Epithelial cell of esophagus (primary cell): Measurements from ENCODE around the gene STK40.
A peak's percentile ranks its signal among the peaks of the same experiment; 100 is the strongest.

Experiments
- DNase-seq: peaks from one replicate; pipeline ENCODE4 v3.0.0; 2010; ENCODE audit warnings: low read depth
- H3K4me3 ChIP-seq: 2 replicates; pipeline ENCODE4 v1.5.1; 2011; ENCODE audit warnings: mild to moderate bottlenecking, low read length, control low read depth
- CTCF ChIP-seq: IDR thresholded peaks from 2 replicates; pipeline ENCODE4 v1.5.1; 2011; ENCODE audit warnings: low read depth, mild to moderate bottlenecking, low read length, control low read depth, inconsistent platforms; ENCODE audit not compliant: insufficient read depth; ENCODE audit errors: missing control alignments

STK40 gene

DNA sequence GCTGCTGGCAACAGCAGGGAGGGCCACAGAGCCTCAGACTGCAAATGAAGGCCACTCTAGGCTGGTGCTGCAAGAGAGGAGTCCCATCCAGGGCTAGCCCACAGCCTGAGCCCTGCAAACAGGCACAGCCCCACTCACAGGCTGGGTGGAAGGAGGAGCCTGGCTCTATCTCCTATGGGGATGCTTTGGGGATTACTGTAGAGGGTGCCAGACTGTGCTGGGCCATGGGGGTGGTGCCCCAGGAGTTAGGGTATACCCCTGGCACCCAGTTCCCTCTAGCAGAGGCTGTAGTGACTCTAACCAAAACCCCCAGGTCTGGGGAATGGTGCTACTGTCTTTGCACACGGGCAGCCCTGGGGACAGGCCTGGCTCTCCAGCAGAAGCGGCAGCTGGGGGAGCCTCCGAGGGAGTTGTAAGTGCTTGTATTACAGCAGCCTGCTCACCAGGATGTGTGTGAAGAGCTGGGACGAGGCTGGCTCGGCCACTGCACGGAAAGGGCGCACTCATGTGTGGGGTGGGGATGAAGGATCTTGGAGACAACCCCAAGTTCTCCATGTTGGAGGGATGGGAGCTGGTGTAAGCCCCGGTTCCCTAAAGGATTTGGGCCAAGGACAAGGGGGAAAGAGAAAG, 38.9 kb downstream of the STK40 start:
- H3K4me3 ChIP-seq, result no peak overlapping the region
- TF ChIP-seq CTCF, result no peak
- no peak for DNase-seq

GRCh38 chr1:36345353-36345752, 40.4 kb downstream of the STK40 start:
- DNase-seq, result no peak
- H3K4me3 ChIP-seq, result no peak overlapping the region
- no peak for TF ChIP-seq CTCF

DNA sequence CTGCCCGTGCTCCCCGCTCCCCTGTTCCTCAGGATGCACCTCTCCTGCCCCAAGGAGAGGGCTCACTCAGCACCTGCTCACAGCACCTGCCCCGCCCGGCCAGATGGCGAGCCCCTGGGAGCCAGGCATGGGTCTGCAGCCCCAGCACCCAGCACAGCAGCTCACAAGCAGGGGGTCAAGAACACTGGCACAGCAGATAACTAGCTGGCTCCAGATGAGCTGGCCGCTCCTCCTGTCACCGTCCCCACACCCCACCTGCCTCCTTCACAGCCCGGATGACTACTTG, 41.4 kb downstream of the STK40 start:
- no peak overlapping the region for H3K4me3 ChIP-seq
- no peak for DNase-seq
- TF ChIP-seq CTCF, result no peak

- TF ChIP-seq CTCF, result no peak
- DNase-seq, result no peak
- no peak overlapping the region for H3K4me3 ChIP-seq
These were observed 41.9 kb downstream of the STK40 start for GRCh38 chr1:36343651-36344394.

- DNase-seq, result peak; percentile 76
- TF ChIP-seq CTCF, result peak; percentile 65
- no peak overlapping the region for H3K4me3 ChIP-seq
These were observed 43.1 kb downstream of the STK40 start for GRCh38 chr1:36342426-36343185.

DNA sequence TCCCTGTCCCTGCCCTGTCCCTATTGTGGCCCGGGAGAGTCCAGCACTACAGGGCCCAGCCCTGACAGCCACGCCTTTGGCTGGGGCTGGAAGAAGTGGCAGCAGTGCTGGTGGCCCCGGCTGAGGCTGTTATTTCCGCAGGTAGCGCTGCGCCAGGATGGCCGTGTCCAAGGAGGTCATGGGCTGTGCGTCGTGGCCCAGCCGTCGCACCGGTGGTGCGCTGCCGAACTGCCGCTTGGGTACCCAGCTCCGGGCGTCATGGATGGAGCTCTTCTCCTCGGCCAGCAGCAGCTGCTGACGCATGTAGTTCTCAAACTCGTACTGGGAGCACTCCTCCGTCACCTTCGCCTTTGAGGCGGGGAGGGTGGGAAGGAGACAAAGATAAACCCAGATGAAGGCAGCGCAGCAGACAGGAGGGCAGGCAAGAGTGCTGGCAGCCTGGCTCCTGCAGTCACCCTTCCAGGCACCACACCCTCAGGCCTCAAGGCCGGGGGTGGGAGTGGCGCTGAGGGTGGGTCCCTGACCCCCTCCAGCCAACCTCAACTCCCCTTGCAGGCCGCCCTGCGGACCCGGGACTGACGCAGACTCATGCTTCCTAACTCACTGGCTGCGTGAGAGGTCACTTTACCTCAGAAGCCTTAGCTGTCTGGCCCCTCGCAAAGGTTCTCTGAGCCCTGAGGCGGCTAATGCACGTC, 44.0 kb downstream of the STK40 start:
- TF ChIP-seq CTCF, result no peak
- no peak overlapping the region for H3K4me3 ChIP-seq
- no peak for DNase-seq
